Endothelial cell of umbilical vein (primary cell): ENCODE measurements around the gene S100A1. TPM values are rescaled to one million over a fixed set of nuclear protein-coding genes. Genes with fewer than 3 reads are reported as not detected.

Experiments
- BruUV-seq: library from RNA; stranded (reverse); fragments of 400-500 nt; replicated peaks from 2 replicates; lab custom pipeline; 2021; lab: Mats Ljungman, UMichigan
- CTCF ChIA-PET: fragments of 300-600, 350-600 bp; sonication (Branson Sonifier 250); formaldehyde crosslinking; loops from one replicate; lab custom pipeline; 2021; ENCODE audit warnings: antibody characterized with exemption, inconsistent platforms; lab: Charles Lee
- POLR2A ChIA-PET: fragments of 300-600, 350-600 bp; sonication (Branson Sonifier 250); formaldehyde crosslinking; loops from one replicate; lab custom pipeline; 2021; ENCODE audit warnings: antibody characterized with exemption, inconsistent platforms; lab: Charles Lee
- DNase-seq: peaks from one replicate; pipeline ENCODE4 v3.0.0-alpha.2; 2011; ENCODE audit warnings: low read depth, low spot score
- FAIRE-seq: peaks from 2 replicates; lab custom pipeline; 2011; peaks lifted over from hg19 to GRCh38; lab: Jason Lieb, UNC
- H2AFZ ChIP-seq: 2 replicates; pipeline ENCODE4 v1.6.0; 2012; ENCODE audit warnings: low read depth, low read length, control low read depth, inconsistent platforms
- H3K27ac ChIP-seq: 2 replicates; pipeline ENCODE4 v1.5.1; 2011; ENCODE audit warnings: low read depth, mild to moderate bottlenecking, control low read depth, low read length, moderate library complexity; ENCODE audit not compliant: insufficient read depth
- H3K27me3 ChIP-seq, 2 experiments: 2 replicates each; pipeline versions ENCODE4 v1.6.0 to v1.6.1; 2011; ENCODE audit warnings: low read length in 2 of 2, mixed read lengths in 1 of 2; ENCODE audit not compliant: control insufficient read depth in 2 of 2, insufficient read depth in 2 of 2
- H3K36me3 ChIP-seq, 2 experiments: 2 replicates in 1 of 2; 3 replicates in 1 of 2; pipeline ENCODE4 v1.5.1; 2011; ENCODE audit warnings: low read length in 2 of 2, mild to moderate bottlenecking in 1 of 2, moderate library complexity in 1 of 2; ENCODE audit not compliant: control insufficient read depth in 2 of 2, insufficient read depth in 2 of 2; ENCODE audit errors: extremely low read depth in 1 of 2
- H3K4me1 ChIP-seq: 3 replicates; pipeline ENCODE4 v1.5.1; 2011; ENCODE audit warnings: mild to moderate bottlenecking, low read length; ENCODE audit not compliant: control insufficient read depth, insufficient read depth; ENCODE audit errors: extremely low read depth
- H3K4me2 ChIP-seq: 2 replicates; pipeline ENCODE4 v1.6.1; 2011; ENCODE audit warnings: low read length, control low read depth, mixed read lengths; ENCODE audit not compliant: insufficient read depth
- H3K4me3 ChIP-seq, 3 experiments: fragments of 200-600 bp in 1 of 3; sonication (generic), shearing (Covaris generic) in 1 of 3; replicated peaks in 1 of 3; 2 replicates each; pipeline ENCODE4 v1.5.1; 2011 to 2016; ENCODE audit warnings: control low read depth in 3 of 3, low read length in 3 of 3, mild to moderate bottlenecking in 2 of 3, inconsistent platforms in 1 of 3, low read depth in 1 of 3, moderate library complexity in 1 of 3; ENCODE audit not compliant: insufficient read depth in 1 of 3
- H3K79me2 ChIP-seq: 2 replicates; pipeline ENCODE4 v1.6.0; 2012; ENCODE audit warnings: low read length, inconsistent platforms; ENCODE audit not compliant: control insufficient read depth, insufficient read depth
- H3K9ac ChIP-seq: replicated peaks from 2 replicates; pipeline ENCODE3; 2011; ENCODE audit warnings: low read length, control low read depth; ENCODE audit not compliant: insufficient read depth; ENCODE audit errors: extremely low read depth
- H3K9me1 ChIP-seq: replicated peaks from 3 replicates; pipeline ENCODE4 v1.6.0; 2011; ENCODE audit warnings: mild to moderate bottlenecking, low read length; ENCODE audit not compliant: control insufficient read depth, insufficient read depth; ENCODE audit errors: extremely low read depth
- H3K9me3 ChIP-seq: replicated peaks from 2 replicates; pipeline ENCODE4 v1.5.1; 2012; ENCODE audit warnings: low read length, inconsistent platforms; ENCODE audit not compliant: control insufficient read depth, insufficient read depth
- H4K20me1 ChIP-seq: replicated peaks from 2 replicates; pipeline ENCODE3; 2011; ENCODE audit warnings: mild to moderate bottlenecking, low read length; ENCODE audit not compliant: control insufficient read depth, insufficient read depth; ENCODE audit errors: extremely low read depth
- EZH2 ChIP-seq: IDR thresholded peaks from 2 replicates; pipeline ENCODE4 v1.6.1; 2012; ENCODE audit warnings: borderline replicate concordance, low read depth, mild to moderate bottlenecking, moderate library complexity, low read length, inconsistent platforms; ENCODE audit not compliant: severe bottlenecking
- FOS ChIP-seq: IDR thresholded peaks from 2 replicates; pipeline ENCODE4 v1.6.1; 2011; ENCODE audit warnings: mild to moderate bottlenecking, low read length, moderate library complexity, borderline replicate concordance; ENCODE audit not compliant: insufficient read depth
- GATA2 ChIP-seq: IDR thresholded peaks from 2 replicates; pipeline ENCODE4 v1.7.0; 2011; ENCODE audit warnings: low read depth, mild to moderate bottlenecking, moderate library complexity, mixed read lengths, low read length; ENCODE audit not compliant: insufficient read length, insufficient read depth
- JUN ChIP-seq: IDR thresholded peaks from 2 replicates; pipeline ENCODE4 v1.6.1; 2011; ENCODE audit warnings: borderline replicate concordance, low read depth; ENCODE audit not compliant: insufficient read length, insufficient read depth
- MYC ChIP-seq: IDR thresholded peaks from one replicate; pipeline ENCODE4 v1.6.1; 2011; ENCODE audit warnings: mild to moderate bottlenecking, low read depth, low read length
- POLR2A ChIP-seq: IDR thresholded peaks from 2 replicates; pipeline ENCODE4 v1.6.1; 2012; ENCODE audit warnings: low read depth, mild to moderate bottlenecking, control low read depth, low read length
- POLR2AphosphoS5 ChIP-seq: IDR thresholded peaks from 2 replicates; pipeline ENCODE4 v1.6.1; 2012; ENCODE audit warnings: low read depth, mild to moderate bottlenecking, control low read depth, low read length, moderate library complexity; ENCODE audit not compliant: insufficient read depth
- dilution Hi-C: fragments of 300-500 bp; cut with MboI; formaldehyde crosslinking; loops from one replicate; pipeline ENCODE4 v1.15.0; 2019; ENCODE audit warnings: low sequenced_read_pairs; ENCODE audit not compliant: extremely low pct_ligation_motif_present
- intact Hi-C: fragments of 100-400 bp; cut with micrococcal nuclease; formaldehyde crosslinking; loops from one replicate; pipeline ENCODE4 v1.10.0; 2022
- polyA plus RNA-seq, 4 experiments: library from polyadenylated mRNA; depleted of rRNA in 3 of 4; stranded (reverse) in 3 of 4; unstranded in 1 of 4; fragments of >200 nt; gene quantifications; 2 replicates each; pipeline versions ENCODE4 v1.2.1 to v1.2.3, GENCODE V29; 2011 to 2012; ENCODE audit warnings: missing spikeins in 1 of 4
- total RNA-seq: library from RNA; stranded (reverse); gene quantifications from 2 replicates; pipeline ENCODE4 v1.2.3, GENCODE V29; 2021
- TF ChIP-seq, protein P1 (sequence below), 2 donors: IDR thresholded peaks; 1 replicate in 1 of 2; 2 replicates in 1 of 2; pipeline ENCODE4 v1.5.1; 2011; ENCODE audit warnings: low read length in 2 of 2, mild to moderate bottlenecking in 2 of 2, moderate library complexity in 2 of 2, control low read depth in 1 of 2, inconsistent platforms in 1 of 2, low read depth in 1 of 2; ENCODE audit not compliant: insufficient read depth in 1 of 2; ENCODE audit errors: extremely low read depth in 1 of 2
- TF ChIP-seq, protein P2 (sequence below): IDR thresholded peaks from 2 replicates; pipeline ENCODE4 v1.6.1; 2011; ENCODE audit not compliant: insufficient read depth, insufficient read length

S100A1 gene
- total and polyA plus RNA-seq, 2 donors (not counting 3 experiments of a cell fraction or from before 2014, with no cell fraction given) = not detected

DNA sequence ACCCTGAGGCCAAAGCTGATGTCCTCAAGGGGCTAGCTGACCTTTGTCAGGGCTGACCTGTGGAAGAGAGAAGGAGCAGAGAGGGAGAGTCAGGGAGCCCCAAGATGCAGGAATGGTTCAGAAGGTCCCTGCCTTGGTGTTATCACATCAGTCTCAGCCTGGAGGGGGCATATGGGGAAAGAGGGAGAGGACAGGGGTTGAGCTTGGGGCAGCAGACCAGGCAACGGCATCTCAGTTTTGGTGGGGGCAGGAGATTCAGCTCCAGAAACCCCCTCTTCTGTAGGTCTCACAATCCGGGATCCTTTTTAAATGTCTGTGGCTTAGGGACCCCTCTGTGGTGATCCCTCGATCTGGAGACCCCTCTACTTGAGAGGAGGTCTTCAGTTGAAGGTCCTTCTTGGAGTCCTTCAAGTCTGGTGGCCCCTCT is 1.7 kb upstream of the S100A1 start:
- no peak for TF ChIP-seq EZH2
- no peak for TF ChIP-seq JUN
- TF ChIP-seq, protein P1, sequence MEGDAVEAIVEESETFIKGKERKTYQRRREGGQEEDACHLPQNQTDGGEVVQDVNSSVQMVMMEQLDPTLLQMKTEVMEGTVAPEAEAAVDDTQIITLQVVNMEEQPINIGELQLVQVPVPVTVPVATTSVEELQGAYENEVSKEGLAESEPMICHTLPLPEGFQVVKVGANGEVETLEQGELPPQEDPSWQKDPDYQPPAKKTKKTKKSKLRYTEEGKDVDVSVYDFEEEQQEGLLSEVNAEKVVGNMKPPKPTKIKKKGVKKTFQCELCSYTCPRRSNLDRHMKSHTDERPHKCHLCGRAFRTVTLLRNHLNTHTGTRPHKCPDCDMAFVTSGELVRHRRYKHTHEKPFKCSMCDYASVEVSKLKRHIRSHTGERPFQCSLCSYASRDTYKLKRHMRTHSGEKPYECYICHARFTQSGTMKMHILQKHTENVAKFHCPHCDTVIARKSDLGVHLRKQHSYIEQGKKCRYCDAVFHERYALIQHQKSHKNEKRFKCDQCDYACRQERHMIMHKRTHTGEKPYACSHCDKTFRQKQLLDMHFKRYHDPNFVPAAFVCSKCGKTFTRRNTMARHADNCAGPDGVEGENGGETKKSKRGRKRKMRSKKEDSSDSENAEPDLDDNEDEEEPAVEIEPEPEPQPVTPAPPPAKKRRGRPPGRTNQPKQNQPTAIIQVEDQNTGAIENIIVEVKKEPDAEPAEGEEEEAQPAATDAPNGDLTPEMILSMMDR (IDR thresholded peaks at IDR 0.05; ENCODE audit: extremely low read depth in 1 of 2, insufficient read depth in 1 of 2, low read depth in 1 of 2, low read length in 2 of 2) = no peak
- TF ChIP-seq FOS = no peak
- TF ChIP-seq MYC = no peak
- TF ChIP-seq GATA2 = no peak
- no peak for TF ChIP-seq POLR2AphosphoS5
- TF ChIP-seq POLR2A = no peak
- TF ChIP-seq, protein P2, sequence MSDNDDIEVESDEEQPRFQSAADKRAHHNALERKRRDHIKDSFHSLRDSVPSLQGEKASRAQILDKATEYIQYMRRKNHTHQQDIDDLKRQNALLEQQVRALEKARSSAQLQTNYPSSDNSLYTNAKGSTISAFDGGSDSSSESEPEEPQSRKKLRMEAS = no peak
- POLR2A ChIA-PET = interaction anchor here (1.1 to 3.6 kb wide), 12 partner anchors 9 to 60 kb away, joined by 3 to 43 read pairs (median 6); partner anchors contain the start of genes ILF2, S100A14 and S100A16
- CTCF ChIA-PET = interaction anchor here (0.8 to 7.8 kb wide), 22 partner anchors 8 to 146 kb away, joined by 3 to 145 read pairs (median 10); partner anchors contain the start of genes S100A14 and S100A16
- peak overlapping the region; percentile 55 for H2AFZ ChIP-seq
- DNase-seq (no peak), FAIRE-seq (peak; percentile 33)
- no peaks in the 10 kb centered on the region for H3K27me3 ChIP-seq
- peaks cover 28% of the 10 kb centered on the region for H3K79me2 ChIP-seq
- H3K9ac ChIP-seq = peak overlapping the region; percentile 86
- no peaks in the 10 kb centered on the region for H3K9me1 ChIP-seq
- H3K4me2 ChIP-seq = peak overlapping the region; percentile 93
- peak overlapping the region; percentile 57 to 74 (median 62) for H3K4me3 ChIP-seq
- no peaks in the 10 kb centered on the region for H3K9me3 ChIP-seq
- dilution Hi-C loops = no loop called here
- H3K36me3 ChIP-seq = no peaks in the 10 kb centered on the region
- H3K27ac ChIP-seq = peak overlapping the region; percentile 81
- no TSS peak for BruUV-seq
- intact Hi-C loops = no loop called here
- H4K20me1 ChIP-seq = no peaks in the 10 kb centered on the region
- peaks cover 14% of the 10 kb centered on the region for H3K4me1 ChIP-seq
